ENCODE measurements around the gene ZBTB5. TPM values are rescaled to one million over a fixed set of nuclear protein-coding genes. Genes with fewer than 3 reads are reported as not detected.

Gene ZBTB5
- total and polyA plus RNA-seq, 4 donors = 16.2 to 20.8 (median 20.0) TPM

DNA sequence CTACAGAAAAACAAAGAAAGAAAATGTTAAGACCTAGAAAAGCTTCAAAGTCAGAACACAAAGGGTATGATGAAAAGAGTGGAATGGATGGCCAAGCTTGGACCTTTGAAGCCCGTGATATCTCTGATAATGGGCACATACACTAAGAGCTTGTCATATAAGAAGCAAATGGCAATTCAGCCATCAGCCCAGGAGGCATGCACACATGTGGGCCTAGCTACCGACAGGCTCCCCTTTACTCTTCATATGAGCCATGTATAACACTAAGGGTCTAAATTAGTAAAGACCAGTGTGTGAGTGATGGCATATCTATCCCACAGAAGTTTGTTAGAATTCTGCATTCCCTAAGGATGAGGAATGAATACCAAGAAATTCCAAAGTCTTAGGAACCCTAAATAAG lies 22.7 kb downstream of the ZBTB5 start:
- whole genome bisulfite sequencing (ENCODE audit: insufficient coverage) = 86% methylated on average over 1 of the region's 2 CpGs
- DNase-seq (ENCODE audit: low read depth in 4 of 6, low spot score in 6 of 6) = no peak
- H3K27me3 ChIP-seq (ENCODE audit: control insufficient read depth, insufficient read depth, low read length) = no peaks in the 10 kb centered on the region
- no peak overlapping the region for H3K27ac ChIP-seq (ENCODE audit: low read depth, low read length)
- no peaks in the 10 kb centered on the region for H3K9me3 ChIP-seq (ENCODE audit: control insufficient read depth, insufficient read depth, low read length)
- H3K4me3 ChIP-seq (ENCODE audit: low read depth, low read length) = no peak overlapping the region
- H3K36me3 ChIP-seq (ENCODE audit: control insufficient read depth, insufficient read depth, low read length) = peaks cover 38% of the 10 kb centered on the region
- H3K4me1 ChIP-seq (ENCODE audit: control insufficient read depth, insufficient read depth, low read length) = no peaks in the 10 kb centered on the region

DNA sequence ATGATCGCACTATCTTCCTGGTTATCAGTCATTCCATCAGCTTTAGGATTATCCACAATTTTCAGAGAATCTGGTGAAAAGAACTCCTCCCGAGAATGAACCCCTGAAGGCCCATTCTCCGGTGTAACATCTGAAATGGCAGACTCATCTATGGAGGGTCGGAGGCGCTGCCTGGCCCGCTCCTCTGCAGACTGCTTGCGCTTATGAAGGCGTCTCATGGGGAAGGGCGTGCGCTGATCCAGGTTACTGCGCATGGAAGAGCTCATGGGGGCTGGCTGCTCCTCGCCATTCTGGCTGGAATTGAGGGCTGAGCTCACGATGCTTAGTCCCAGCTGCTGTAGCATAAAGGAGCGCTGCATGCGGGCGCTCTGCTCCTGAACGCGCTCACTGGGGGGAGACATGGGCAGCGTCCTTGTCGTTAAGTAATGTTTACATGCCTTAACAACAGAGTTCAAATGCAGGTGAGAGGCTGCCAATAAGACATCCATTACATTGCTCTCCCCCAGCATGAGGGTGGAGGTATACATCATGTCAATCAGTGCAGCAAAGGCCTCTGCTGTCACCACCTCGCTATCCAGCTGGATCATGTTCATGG lies 23.4 kb downstream of the ZBTB5 start:
- H3K9me3 ChIP-seq (ENCODE audit: control insufficient read depth, insufficient read depth, low read length) = no peaks in the 10 kb centered on the region
- 93% methylated on average over 16 of the region's 21 CpGs for WGBS (ENCODE audit: insufficient coverage)
- DNase-seq (ENCODE audit: low read depth in 4 of 6, low spot score in 6 of 6) = no peak
- H3K27ac ChIP-seq (ENCODE audit: low read depth, low read length) = no peak overlapping the region
- peaks cover 45% of the 10 kb centered on the region for H3K36me3 ChIP-seq (ENCODE audit: control insufficient read depth, insufficient read depth, low read length)
- H3K27me3 ChIP-seq (ENCODE audit: control insufficient read depth, insufficient read depth, low read length) = no peaks in the 10 kb centered on the region
- no peaks in the 10 kb centered on the region for H3K4me1 ChIP-seq (ENCODE audit: control insufficient read depth, insufficient read depth, low read length)
- H3K4me3 ChIP-seq (ENCODE audit: low read depth, low read length) = no peak overlapping the region

- Histone ChIP-seq H3K36me3 (ENCODE audit: control insufficient read depth, insufficient read depth, low read length) (peaks cover 62% of the 10 kb centered on the region), H3K4me3 (ENCODE audit: low read depth, low read length) (no peak overlapping the region), H3K27ac (ENCODE audit: low read depth, low read length) (no peak overlapping the region), H3K27me3 (ENCODE audit: control insufficient read depth, insufficient read depth, low read length) (no peaks in the 10 kb centered on the region), H3K9me3 (ENCODE audit: control insufficient read depth, insufficient read depth, low read length) (no peaks in the 10 kb centered on the region), H3K4me1 (ENCODE audit: control insufficient read depth, insufficient read depth, low read length) (peaks cover 17% of the 10 kb centered on the region)
- DNase-seq (ENCODE audit: low read depth in 4 of 6, low spot score in 6 of 6) = no peak
- WGBS (ENCODE audit: insufficient coverage) = 88% methylated on average over 2 of the region's 3 CpGs
Observed at GRCh38 chr9:37438359-37438758, 26.9 kb downstream of the ZBTB5 start.

GRCh38 chr9:37437621-37438020 lies 27.6 kb downstream of the ZBTB5 start:
- peaks cover 24% of the 10 kb centered on the region for H3K4me1 ChIP-seq (ENCODE audit: control insufficient read depth, insufficient read depth, low read length)
- peaks cover 66% of the 10 kb centered on the region for H3K36me3 ChIP-seq (ENCODE audit: control insufficient read depth, insufficient read depth, low read length)
- no peak overlapping the region for H3K27ac ChIP-seq (ENCODE audit: low read depth, low read length)
- DNase-seq (ENCODE audit: low read depth in 4 of 6, low spot score in 6 of 6) = peak in 1 of 6 donors; percentile 65
- WGBS (ENCODE audit: insufficient coverage) = 83% methylated on average over 2 of the region's 4 CpGs
- no peak overlapping the region for H3K4me3 ChIP-seq (ENCODE audit: low read depth, low read length)
- H3K27me3 ChIP-seq (ENCODE audit: control insufficient read depth, insufficient read depth, low read length) = no peaks in the 10 kb centered on the region
- no peaks in the 10 kb centered on the region for H3K9me3 ChIP-seq (ENCODE audit: control insufficient read depth, insufficient read depth, low read length)

DNA sequence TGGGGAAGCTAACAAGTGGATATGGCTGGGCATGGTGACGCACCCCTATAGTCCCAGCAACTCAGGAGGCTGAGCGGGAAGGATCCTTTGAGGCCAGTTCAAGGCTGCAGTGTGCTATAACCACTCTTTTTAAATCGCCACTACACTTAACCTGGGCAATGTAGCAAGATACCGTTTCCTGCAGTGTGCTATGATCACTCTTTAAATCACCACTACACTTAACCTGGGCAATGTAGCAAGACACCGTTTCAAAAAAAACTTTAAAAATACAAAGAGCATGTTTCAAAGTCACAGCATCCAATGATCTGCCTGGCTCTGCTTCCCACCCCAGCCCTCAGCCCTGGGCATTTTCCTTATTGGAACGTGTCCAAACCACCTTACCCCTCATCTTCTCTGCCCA lies 28.2 kb downstream of the ZBTB5 start:
- Histone ChIP-seq H3K4me1 (ENCODE audit: control insufficient read depth, insufficient read depth, low read length) (peaks cover 30% of the 10 kb centered on the region), H3K9me3 (ENCODE audit: control insufficient read depth, insufficient read depth, low read length) (no peaks in the 10 kb centered on the region), H3K36me3 (ENCODE audit: control insufficient read depth, insufficient read depth, low read length) (peaks cover 60% of the 10 kb centered on the region), H3K4me3 (ENCODE audit: low read depth, low read length) (no peak overlapping the region), H3K27ac (ENCODE audit: low read depth, low read length) (no peak overlapping the region), H3K27me3 (ENCODE audit: control insufficient read depth, insufficient read depth, low read length) (no peaks in the 10 kb centered on the region)
- WGBS (ENCODE audit: insufficient coverage) = 95% methylated on average over 6 of the region's 6 CpGs
- no peak for DNase-seq (ENCODE audit: low read depth in 4 of 6, low spot score in 6 of 6)

- H3K27me3 ChIP-seq (ENCODE audit: control insufficient read depth, insufficient read depth, low read length) = no peaks in the 10 kb centered on the region
- no peaks in the 10 kb centered on the region for H3K9me3 ChIP-seq (ENCODE audit: control insufficient read depth, insufficient read depth, low read length)
- DNase-seq (ENCODE audit: low read depth in 4 of 6, low spot score in 6 of 6) = no peak
- peaks cover 31% of the 10 kb centered on the region for H3K4me1 ChIP-seq (ENCODE audit: control insufficient read depth, insufficient read depth, low read length)
- WGBS (ENCODE audit: insufficient coverage) = 81% methylated on average over 4 of the region's 5 CpGs
- H3K36me3 ChIP-seq (ENCODE audit: control insufficient read depth, insufficient read depth, low read length) = peaks cover 59% of the 10 kb centered on the region
- no peak overlapping the region for H3K4me3 ChIP-seq (ENCODE audit: low read depth, low read length)
- H3K27ac ChIP-seq (ENCODE audit: low read depth, low read length) = no peak overlapping the region
Observed at GRCh38 chr9:37436540-37436939, 28.7 kb downstream of the ZBTB5 start.

GRCh38 chr9:37433867-37434371 lies 31.3 kb downstream of the ZBTB5 start:
- peaks cover 67% of the 10 kb centered on the region for H3K36me3 ChIP-seq (ENCODE audit: control insufficient read depth, insufficient read depth, low read length)

GRCh38 chr9:37432020-37432419 lies 33.2 kb downstream of the ZBTB5 start:
- DNase-seq (ENCODE audit: low read depth in 4 of 6, low spot score in 6 of 6) = no peak
- Histone ChIP-seq H3K27ac (ENCODE audit: low read depth, low read length) (peak overlapping the region; percentile 2), H3K4me1 (ENCODE audit: control insufficient read depth, insufficient read depth, low read length) (peaks cover 47% of the 10 kb centered on the region), H3K9me3 (ENCODE audit: control insufficient read depth, insufficient read depth, low read length) (no peaks in the 10 kb centered on the region), H3K4me3 (ENCODE audit: low read depth, low read length) (no peak overlapping the region), H3K27me3 (ENCODE audit: control insufficient read depth, insufficient read depth, low read length) (no peaks in the 10 kb centered on the region), H3K36me3 (ENCODE audit: control insufficient read depth, insufficient read depth, low read length) (peaks cover 72% of the 10 kb centered on the region)
- WGBS (ENCODE audit: insufficient coverage) = 91% methylated on average over 4 of the region's 6 CpGs

More at GRCh38 chr9:37433867-37434371, 31.3 kb downstream of the ZBTB5 start:
- H3K9me3 ChIP-seq (ENCODE audit: control insufficient read depth, insufficient read depth, low read length) = no peaks in the 10 kb centered on the region
- H3K27me3 ChIP-seq (ENCODE audit: control insufficient read depth, insufficient read depth, low read length) = no peaks in the 10 kb centered on the region
- peak overlapping the region; percentile 92 for H3K27ac ChIP-seq (ENCODE audit: low read depth, low read length)
- WGBS (ENCODE audit: insufficient coverage) = 22% methylated on average over 3 of the region's 7 CpGs
- peak in 5 of 6 donors; percentile 35 to 89 (median 65) for DNase-seq (ENCODE audit: low read depth in 4 of 6, low spot score in 6 of 6)
- peaks cover 47% of the 10 kb centered on the region for H3K4me1 ChIP-seq (ENCODE audit: control insufficient read depth, insufficient read depth, low read length)
- H3K4me3 ChIP-seq (ENCODE audit: low read depth, low read length) = no peak overlapping the region

DNA sequence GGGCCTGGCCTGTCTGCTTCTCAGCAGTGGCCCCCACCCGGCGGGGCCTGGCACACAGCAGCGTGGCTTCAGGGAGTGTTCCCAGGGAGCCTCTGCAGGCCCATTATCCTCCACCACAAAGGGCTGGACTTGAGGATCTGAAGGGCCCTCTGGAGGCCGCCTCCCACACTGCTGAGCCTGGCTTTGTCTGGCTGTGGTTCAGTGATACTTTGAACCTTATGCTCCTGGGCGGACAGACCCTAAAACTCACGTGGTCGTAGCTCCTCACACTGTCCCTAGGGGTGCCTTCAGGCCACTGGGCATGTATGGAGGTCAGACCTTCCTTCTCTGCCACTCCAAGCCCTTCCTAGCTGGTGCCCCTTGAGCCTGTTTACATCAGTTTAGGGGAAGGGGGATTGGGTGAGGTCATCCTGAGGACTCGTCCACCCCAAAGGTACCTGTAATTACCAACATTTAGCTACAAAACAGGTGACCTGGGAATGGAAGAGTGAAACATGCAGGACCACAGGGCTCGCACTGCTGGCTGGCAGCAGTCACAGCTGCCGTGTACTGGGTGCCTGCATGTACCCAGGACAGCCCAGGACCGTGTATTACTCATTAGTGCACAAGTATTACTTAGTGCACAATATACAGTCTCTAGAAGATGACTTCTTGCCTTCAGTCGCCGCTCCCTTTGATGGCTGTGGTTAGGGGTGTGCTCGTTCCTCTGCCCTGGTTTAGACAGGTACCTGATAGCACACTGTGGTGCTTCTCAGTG lies 34.2 kb downstream of the ZBTB5 start:
- Histone ChIP-seq H3K4me1 (ENCODE audit: control insufficient read depth, insufficient read depth, low read length) (peaks cover 41% of the 10 kb centered on the region), H3K27ac (ENCODE audit: low read depth, low read length) (peak overlapping the region; percentile 48), H3K4me3 (ENCODE audit: low read depth, low read length) (no peak overlapping the region), H3K27me3 (ENCODE audit: control insufficient read depth, insufficient read depth, low read length) (no peaks in the 10 kb centered on the region), H3K9me3 (ENCODE audit: control insufficient read depth, insufficient read depth, low read length) (no peaks in the 10 kb centered on the region), H3K36me3 (ENCODE audit: control insufficient read depth, insufficient read depth, low read length) (peaks cover 71% of the 10 kb centered on the region)
- 61% methylated on average over 6 of the region's 14 CpGs for WGBS (ENCODE audit: insufficient coverage)
- DNase-seq (ENCODE audit: low read depth in 4 of 6, low spot score in 6 of 6) = peak in 3 of 6 donors; percentile 23 to 70 (median 58)
